ENCODE measurements around the gene SLC49A3.
"Not testable (repeated sequence)": the region's sequence is repeated elsewhere in the genome, so short reads cannot be mapped to it uniquely, and the experiment has no call there.

Gene SLC49A3

GRCh38 chr4:680928-681645 lies 7.9 kb downstream of the SLC49A3 start:
- DNase-seq (ENCODE audit: low spot score) = peak; percentile 74

GRCh38 chr4:680551-680927 lies 8.4 kb downstream of the SLC49A3 start:
- no peak for DNase-seq (ENCODE audit: low spot score)

GRCh38 chr4:680091-680490 lies 8.9 kb downstream of the SLC49A3 start:
- DNase-seq (ENCODE audit: low spot score) = no peak

- no peak for DNase-seq (ENCODE audit: low spot score)
Observed at GRCh38 chr4:679629-680028, 9.3 kb downstream of the SLC49A3 start.

- DNase-seq (ENCODE audit: low spot score) = no peak
Observed at GRCh38 chr4:679104-679481, 9.9 kb downstream of the SLC49A3 start.

DNA sequence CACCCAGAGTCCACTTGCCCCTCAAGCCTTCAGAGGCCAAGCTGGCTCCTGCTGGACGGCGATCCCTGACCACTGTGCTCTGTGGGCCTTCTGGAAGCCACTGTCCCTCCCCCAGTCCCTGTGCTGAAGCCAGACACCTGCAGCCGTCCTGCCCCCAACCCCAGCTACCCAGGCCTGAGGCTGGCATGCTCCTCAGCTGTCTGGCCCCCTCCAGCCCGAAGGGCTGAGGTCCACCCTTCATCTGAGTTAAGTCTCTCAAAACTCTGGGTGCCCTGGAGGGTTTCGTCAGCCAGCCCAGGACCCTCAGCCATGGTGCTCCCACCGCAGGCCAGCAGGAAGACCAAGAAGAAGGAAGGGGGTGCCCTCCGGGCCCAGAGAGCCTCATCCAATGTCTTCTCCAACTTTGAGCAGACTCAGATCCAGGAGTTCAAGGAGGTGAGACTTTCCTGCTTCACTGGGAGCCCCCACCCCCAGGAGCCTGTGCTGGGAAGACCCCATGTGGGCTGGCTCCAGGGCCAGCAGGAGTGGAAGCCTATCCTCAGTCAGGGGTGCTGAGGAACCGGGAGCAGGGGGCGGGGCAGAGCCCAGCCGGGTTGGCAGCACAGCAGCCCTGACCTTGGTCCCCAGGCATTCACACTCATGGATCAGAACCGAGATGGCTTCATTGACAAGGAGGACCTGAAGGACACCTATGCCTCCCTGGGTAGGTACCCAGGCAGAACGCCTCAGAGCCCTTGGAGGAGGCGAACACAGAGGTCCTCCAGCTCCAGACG lies 10.4 kb downstream of the SLC49A3 start:
- DNase-seq (ENCODE audit: low spot score) = no peak

DNA sequence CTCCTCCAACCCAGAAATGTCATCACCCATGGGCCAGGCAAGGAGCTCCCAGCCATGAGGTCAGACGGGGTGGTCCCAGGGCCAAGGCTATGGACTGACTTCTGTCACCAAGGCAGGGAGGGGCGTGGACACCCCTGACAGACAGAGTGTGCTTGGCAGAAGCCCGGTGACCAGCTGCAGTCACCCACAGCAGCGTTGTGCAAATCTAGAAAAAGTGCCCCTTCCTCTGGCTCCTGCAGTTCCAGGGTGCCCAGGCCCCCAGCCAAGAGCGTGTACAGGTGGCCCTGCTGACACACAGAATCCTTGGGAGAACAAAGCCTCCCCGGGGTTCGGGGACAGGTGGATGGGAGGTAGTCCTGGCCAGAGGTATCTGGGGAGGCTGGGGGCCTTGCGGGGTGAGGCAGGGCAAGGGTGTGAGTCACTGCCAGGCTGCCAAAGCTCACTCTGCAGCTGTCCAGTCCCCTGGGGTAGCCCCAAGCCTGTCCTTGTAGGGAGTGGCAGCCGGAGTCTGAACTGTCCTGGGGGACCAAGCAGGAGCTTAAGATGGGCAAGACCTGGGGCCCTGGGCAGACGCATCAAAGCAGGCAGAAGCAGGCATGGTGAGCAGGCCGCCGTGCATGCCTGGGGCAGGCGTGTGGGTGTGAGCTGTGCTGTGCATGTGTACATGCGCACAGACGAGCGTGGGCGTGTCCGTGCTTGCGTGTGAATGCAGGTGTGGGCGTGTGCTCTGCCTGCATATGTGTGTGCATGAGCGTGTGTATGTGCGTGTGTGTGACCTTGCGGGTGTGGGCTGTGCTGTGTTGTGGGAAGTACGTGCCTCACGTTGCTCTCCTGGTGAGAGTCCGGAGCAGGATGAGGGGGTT lies 11.3 kb downstream of the SLC49A3 start:
- no peak for DNase-seq (ENCODE audit: low spot score)

DNA sequence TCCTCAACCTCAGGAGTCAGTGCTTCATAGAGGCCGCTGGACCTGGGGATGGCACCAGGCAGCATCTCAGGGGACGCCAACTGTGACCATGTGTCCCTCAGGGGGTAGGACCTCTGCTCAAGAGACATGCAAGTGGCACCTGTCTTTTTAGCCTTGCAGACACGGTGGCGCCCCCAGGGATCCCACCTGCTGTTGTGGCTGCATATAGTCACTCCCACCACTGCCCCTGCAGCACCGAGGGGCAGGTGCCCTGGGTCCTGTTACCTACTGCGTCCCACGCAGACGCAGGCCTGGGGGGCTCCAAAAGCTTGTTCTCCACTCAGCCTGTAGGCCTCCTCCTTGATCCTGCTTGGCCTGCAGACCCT lies 12.1 kb downstream of the SLC49A3 start:
- no peak for DNase-seq (ENCODE audit: low spot score)

DNA sequence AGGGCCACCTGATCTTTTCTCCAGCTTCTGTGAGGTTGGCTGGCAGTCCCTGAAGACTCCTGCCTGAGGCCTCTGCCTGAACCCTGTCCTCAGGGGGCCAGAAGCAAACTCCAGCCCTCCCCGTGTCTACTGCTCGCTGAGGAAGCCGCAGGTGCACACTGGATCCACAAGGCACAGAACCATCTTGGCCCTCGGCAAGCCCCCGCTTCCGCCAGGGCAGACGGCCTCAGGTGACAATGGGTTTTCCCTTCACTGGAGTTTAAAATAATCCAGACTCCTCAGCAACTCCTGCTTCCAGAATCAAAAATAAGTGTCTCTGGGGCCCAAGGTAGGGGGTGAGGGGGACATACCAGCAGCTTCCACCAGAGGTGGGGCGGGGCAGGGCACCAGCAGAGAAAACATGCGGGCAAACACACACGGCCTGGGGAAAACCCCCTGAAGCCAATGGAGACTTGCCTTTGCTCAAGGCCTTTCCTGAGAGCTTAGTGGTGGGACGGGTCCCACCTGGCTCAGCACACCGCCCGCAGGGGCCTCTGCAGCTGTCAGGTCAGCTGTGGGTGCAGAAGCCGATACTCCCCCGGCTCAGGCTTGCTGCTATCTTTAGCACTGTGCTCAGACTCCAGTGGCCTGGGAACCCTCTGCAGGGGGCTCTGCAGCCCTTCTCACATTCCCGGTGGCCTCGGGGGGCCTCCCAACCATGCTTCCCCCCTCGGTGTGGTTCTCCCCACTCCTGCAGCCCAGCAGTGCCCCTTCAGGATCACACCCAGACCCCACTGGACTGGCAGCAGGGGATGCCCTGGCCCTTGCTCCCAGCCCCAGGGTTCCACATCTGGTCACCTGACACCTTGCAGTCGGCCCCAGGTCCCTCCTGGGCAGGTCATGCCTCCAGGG lies 12.7 kb downstream of the SLC49A3 start:
- DNase-seq (ENCODE audit: low spot score) = no peak

GRCh38 chr4:675036-675882 lies 13.7 kb downstream of the SLC49A3 start:
- peak; percentile 72 for DNase-seq (ENCODE audit: low spot score)

DNA sequence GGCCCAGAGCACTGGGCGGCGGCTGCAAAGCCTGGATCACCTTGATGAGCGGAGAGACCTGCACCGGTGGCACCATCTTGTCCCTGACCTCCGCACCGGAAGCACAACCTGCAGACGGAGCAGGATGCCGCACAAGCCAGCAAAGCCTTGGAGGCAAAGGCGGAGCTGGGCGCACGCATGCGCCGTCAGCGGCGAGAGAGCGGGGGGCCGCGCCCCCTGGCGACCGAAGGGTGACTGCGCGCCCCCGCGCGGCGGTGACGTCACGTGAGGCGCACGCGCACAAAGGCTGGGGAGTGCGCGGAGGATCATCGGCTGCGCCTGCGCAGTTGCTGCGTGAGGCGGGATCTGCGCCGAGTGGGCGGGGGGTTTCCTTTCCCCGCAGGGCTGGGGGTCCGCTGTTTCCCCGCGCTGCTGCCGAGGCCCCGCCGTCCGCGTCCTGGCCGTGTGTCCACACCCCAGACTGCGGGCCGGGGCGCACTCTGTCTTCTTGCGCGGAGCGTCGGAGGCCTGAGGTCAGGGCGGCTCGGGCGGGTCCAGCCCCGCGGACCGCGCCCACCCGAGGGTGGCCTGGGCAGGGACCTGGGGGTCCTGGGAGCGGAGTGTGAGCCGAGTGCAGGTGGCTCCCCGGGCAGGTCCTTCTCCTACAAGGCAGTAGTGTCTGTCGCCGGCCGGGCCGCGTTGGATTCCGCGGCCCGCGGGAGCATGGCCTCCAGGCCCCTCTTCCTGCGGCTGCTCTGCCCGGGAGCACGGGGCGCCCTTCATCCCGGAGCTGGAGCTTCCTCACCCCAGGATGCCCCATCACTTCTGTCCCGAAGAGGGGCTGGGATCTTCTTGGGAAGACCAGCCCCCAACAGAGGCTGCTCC lies 14.5 kb downstream of the SLC49A3 start, which contains the start of the genes ATP5ME and MYL5:
Gene ATP5ME, minus strand, starts transcription at position 105 of the 864 bp plus-strand sequence. Its CDS starts 29 bp downstream, at position 76.
Gene MYL5, plus strand, starts transcription at position 371 of the 864 bp plus-strand sequence. CDS start 3,485 bp downstream, outside the sequence.
- DNase-seq (ENCODE audit: low spot score) = peak; percentile 100

DNA sequence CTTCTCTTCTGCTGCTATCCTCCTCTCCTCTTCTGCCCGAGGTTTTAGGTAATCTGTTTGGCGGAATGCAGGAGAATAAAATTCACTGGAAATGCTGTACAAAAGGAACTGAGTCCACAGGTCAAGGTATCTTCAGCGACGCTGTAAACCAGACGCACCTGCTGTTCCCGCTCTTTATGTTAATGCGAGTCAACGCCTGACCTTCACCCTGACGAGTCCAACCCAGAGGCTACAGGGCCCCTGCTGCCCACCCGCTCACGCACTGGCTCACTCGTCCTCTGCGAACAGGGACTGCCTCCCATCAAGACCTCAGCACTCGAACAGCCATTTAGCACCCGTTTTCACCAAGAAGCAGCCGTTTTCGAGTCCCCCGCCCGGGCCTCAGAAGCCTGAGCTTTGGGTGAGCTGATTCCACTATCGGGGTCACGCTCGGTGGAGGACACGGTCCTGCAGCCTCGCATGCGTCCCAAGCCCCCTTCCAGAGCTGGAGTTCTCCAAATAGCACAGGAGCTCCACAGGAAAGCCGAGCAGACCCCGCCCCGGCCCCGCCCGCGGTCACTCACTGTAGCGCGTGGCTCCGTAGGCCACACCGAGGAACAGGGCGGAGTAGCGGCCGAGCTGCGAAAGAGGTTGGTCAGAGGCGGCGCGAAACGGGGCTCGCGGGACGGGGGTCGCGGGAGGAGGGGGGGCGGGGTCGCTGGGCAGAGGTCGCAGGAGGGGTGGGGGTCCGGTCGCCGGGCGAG lies 15.4 kb downstream of the SLC49A3 start:
- DNase-seq (ENCODE audit: low spot score) = no peak

- DNase-seq (ENCODE audit: low spot score) = no peak
Observed at GRCh38 chr4:671769-672168, 17.2 kb downstream of the SLC49A3 start.

DNA sequence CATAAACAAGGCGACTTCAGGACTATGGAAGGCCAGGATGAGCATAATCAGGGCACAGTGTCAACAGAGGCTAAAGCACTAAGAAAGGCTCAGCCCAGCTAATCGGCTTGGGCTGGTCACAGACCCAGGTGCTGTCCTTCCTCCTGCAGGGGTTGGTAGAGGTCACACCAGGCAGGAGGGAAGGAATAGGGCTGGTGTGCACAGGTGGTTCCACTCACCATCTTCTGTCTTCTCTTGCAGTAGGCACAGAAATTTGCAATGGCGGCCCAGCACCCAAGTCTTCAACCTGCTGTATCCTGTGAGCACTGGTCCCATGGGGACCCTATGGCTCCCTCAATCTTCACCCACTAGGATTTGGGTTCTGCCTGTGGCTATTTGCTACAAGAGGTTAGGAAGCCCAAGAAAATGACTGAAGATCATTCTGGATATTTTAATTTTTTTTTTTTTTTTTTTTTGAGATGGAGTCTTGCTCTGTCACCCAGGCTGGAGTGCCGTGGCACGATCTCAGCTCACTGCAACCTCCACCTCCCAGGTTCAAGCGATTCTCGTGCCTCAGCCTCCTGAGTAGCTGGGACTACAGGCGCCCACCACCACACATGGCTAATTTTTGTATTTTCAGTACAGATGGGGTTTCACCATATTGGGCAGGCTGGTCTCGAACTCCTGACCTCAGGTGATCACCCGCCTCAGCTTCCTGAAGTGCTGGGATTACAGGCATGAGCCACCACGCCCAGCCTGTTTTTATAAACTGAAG lies 19.0 kb downstream of the SLC49A3 start:
- DNase-seq (ENCODE audit: low spot score) = not testable (repeated sequence)

DNA sequence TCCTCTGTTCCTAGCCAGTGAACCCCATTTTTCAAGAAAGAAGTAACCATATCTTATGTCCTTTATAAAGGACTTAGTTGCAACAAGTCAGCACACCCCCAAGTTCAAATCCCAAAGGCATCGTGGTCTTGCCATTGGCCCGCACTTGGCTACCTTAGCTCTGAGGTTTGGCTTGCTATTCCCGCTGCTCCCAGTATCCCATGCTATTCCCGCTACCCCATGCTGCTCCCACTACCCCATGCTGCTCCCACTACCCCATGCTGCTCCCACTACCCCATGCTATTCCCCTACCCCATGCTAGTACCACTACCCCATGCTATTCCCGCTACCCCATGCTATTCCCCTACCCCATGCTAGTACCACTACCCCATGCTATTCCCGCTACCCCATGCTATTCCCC lies 20.7 kb downstream of the SLC49A3 start:
- not testable (repeated sequence) for DNase-seq (ENCODE audit: low spot score)

- no peak for DNase-seq (ENCODE audit: low spot score)
Observed at GRCh38 chr4:667545-667925, 21.4 kb downstream of the SLC49A3 start.

DNA sequence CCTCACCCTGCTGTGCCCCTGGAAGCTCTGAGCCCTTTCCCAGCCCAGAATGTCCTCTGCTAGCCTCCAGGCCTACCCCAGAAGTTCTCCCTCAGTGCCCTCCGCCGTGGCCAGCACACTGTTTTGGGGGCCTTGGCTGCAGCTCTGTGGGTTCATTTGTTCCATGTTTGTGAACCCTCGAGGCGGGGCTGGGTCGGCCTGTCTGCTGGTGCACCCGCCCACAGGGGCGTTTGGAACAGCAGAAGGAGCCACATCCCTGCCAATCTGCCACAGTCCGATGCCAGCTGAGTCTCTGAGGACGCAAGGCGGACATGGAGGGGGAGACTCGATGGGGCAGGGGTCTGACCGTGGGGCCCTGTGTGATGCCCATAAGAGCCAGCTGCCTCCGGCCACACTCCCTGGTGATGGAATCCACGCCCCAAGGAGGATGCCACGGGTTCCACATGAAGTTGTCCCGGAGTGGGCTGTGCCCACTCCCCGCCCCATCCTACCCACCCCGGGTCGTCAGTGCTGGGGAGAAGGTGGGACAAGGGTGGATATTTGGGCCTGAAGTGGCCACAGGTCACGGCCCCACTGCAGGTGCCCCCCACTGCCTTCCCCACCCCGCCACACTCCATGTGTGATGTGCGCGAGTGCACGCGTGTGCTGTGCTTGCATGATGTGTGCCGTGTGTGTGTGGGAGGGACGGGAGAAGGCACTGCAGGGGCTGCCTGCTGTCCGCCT lies 22.0 kb downstream of the SLC49A3 start:
- no peak for DNase-seq (ENCODE audit: low spot score)
